Ovary (tissue), 9 donors: ENCODE results near the gene FLNB. TPM values are rescaled to one million over a fixed set of nuclear protein-coding genes. Genes with fewer than 3 reads are reported as not detected.

Source experiments
- DNase-seq, 5 donors: peaks; one replicate each; pipeline ENCODE4 v3.0.0-alpha.2; 2019 to 2020
- H3K27ac ChIP-seq, 2 donors: fragments of 200-600 bp; one replicate each; pipeline versions ENCODE4 v1.5.1 to v1.8.0; 2019 to 2022
- H3K27me3 ChIP-seq: fragments of 200-600 bp; one replicate; pipeline ENCODE4 v1.8.0; 2022
- H3K36me3 ChIP-seq: fragments of 200-600 bp; sonication (generic); one replicate; pipeline ENCODE4 v1.5.1; 2019
- H3K4me1 ChIP-seq: one replicate; pipeline ENCODE4 v1.8.1; 2013; ENCODE audit warnings: mild to moderate bottlenecking, moderate library complexity; ENCODE audit not compliant: insufficient read depth
- H3K4me3 ChIP-seq: fragments of 200-600 bp; sonication (generic); one replicate; pipeline ENCODE4 v1.5.1; 2017
- H3K9me3 ChIP-seq, 2 donors: fragments of 200-600 bp in 1 of 2; sonication (generic) in 1 of 2; one replicate each; pipeline versions ENCODE4 v1.5.1 to v1.8.1; 2013 to 2019; ENCODE audit warnings: mild to moderate bottlenecking in 1 of 2, moderate library complexity in 1 of 2
- CTCF ChIP-seq, 3 donors: fragments of 450-650 bp in 2 of 3; fragments of 200-600 bp in 1 of 3; IDR thresholded peaks; one replicate each; pipeline versions ENCODE4 v1.5.1 to v1.8.0; 2016 to 2022; ENCODE audit warnings: antibody characterized with exemption in 3 of 3, mild to moderate bottlenecking in 1 of 3
- EP300 ChIP-seq: sonication (generic); formaldehyde crosslinking; IDR thresholded peaks from one replicate; pipeline ENCODE4 v1.6.1; 2017; ENCODE audit warnings: antibody characterized with exemption
- POLR2A ChIP-seq: fragments of 450-650 bp; IDR thresholded peaks from one replicate; pipeline ENCODE4 v1.6.1; 2017; ENCODE audit warnings: antibody characterized with exemption, mild to moderate bottlenecking, moderate library complexity
- WGBS, 3 donors: extraction: QIAGEN DNeasy Blood & Tissue Kit in 1 of 3; methylation state at CpG; one replicate each; pipeline versions ENCODE4 v1.1.5 to v1.1.7; 2013 to 2017; 5-methylcytosine and 5-hydroxymethylcytosine counted together
- intact Hi-C, 4 donors: fragments of 100-400 bp; cut with DNase I; formaldehyde crosslinking; loops; one replicate each; pipeline versions ENCODE4 v1.11.0 to v1.15.1; 2022 to 2023
- polyA plus RNA-seq, 2 donors: library from polyadenylated mRNA; stranded (reverse); fragments of 200-250 nt in 1 of 2; fragments of 350-450 nt in 1 of 2; fragmentation: Illumina TruSeq in 1 of 2; extraction: RNeasy Lipid Tissue Mini Kit (QIAGEN cat#74804) in 1 of 2; gene quantifications; one replicate each; pipeline ENCODE4 v1.2.3, GENCODE V29; 2013 to 2014
- total RNA-seq, 7 donors: library from RNA; depleted of rRNA in 2 of 7; stranded (reverse); fragments of >200 nt in 2 of 7; fragmentation: NEBNext Ultra II Directional in 3 of 7; extraction: Animal tissue kit (Norgen Biotek cat#: 25700) in 3 of 7; gene quantifications; one replicate each; pipeline versions ENCODE4 v1.1.0 to v1.2.4, GENCODE V29; 2016 to 2023
- donor health status: DM: no; HTN: no; CAD: no; lungs with moderate emphysema.
- donor health status: DM: no; HTN: no; CAD: no.
- donor health status: Bipolar disorder and iron deficiency.
- donor health status: DM: yes; HTN: yes; CAD: no.
- donor health status: DM: no; HTN: no; CAD: no.
- donor health status: DM: yes; HTN: yes; CAD: no.

FLNB gene
- total and polyA plus RNA-seq, 9 donors = 51.9 to 190 (median 126) TPM

DNA sequence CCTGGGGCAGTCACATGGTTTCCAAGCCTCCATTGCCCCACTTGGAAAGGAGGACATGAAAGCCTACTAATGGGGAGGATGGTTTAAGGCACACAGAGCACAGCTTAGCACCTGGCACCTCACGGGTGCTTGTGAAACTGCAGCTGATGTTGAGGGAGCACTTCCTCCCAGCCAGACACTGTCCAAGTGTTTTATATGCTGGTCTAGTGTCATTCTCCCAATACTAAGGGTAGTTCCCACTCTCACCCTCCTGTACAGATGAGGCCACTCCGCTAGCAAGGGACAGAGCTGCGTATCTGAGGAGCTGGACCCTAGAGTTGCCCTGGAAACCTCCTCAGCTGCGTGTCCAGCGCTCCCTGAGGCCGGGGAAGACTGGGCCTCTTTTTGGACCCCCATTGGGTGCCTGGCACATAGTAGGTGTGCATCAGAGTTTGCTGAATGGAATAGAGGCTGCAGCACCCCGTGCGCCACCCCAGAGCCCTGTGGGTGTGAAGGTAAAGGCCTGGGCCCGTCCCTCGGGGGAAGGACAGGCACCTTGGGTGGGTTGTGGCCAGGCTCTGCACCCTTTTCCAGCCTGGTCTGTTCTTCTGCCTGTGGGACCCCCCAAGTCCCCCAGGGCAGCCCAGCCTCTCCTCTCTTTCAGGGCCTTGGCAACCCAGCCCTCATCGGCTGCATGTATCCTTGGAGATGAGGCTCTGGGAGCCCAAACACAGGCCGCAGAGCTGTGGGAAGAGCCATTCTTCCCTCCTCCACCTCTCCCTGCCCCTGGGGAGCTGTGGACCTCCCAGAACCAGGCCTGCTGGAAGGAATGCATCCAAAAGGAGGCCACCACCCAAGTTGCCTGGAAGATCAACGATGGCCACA is 171.2 kb downstream of the FLNB start:
- Histone ChIP-seq H3K27me3 (no peaks in the 10 kb centered on the region), H3K4me3 (no peak overlapping the region), H3K9me3 (no peaks in the 10 kb centered on the region), H3K27ac (no peak overlapping the region), H3K4me1 (peaks cover 10% of the 10 kb centered on the region), H3K36me3 (no peaks in the 10 kb centered on the region)
- TF ChIP-seq POLR2A (no peak), CTCF (IDR thresholded peaks at IDR 0.05) (no peak), EP300 (no peak)
- no peak for DNase-seq
- 73 to 85% (median 81%) methylated on average over 11 to 13 of the region's 13 CpGs for WGBS, 3 donors
- intact Hi-C loops = loop anchor here in 3 of 4 donors (5.0 to 10.0 kb wide), 4 partner anchors 118 to 235 kb away; partner anchors contain the start of gene FLNB (in 1 of the 3)

GRCh38 chr3:58180099-58180880 is 172.1 kb downstream of the FLNB start:
- H3K27me3 ChIP-seq = no peaks in the 10 kb centered on the region
- H3K4me1 ChIP-seq = peaks cover 8% of the 10 kb centered on the region
- H3K27ac ChIP-seq = no peak overlapping the region
- TF ChIP-seq EP300 = no peak
- no peak for TF ChIP-seq POLR2A
- TF ChIP-seq CTCF (IDR thresholded peaks at IDR 0.05) = no peak
- no peak overlapping the region for H3K4me3 ChIP-seq
- no peak for DNase-seq
- intact Hi-C loops = loop anchor here in 2 of 4 donors (5.0 to 10.0 kb wide), 2 partner anchors 117 to 235 kb away; no protein-coding TSS in a partner anchor
- WGBS, 3 donors = 83% methylated on average over 12 of the region's 12 CpGs
- H3K36me3 ChIP-seq = no peaks in the 10 kb centered on the region
- H3K9me3 ChIP-seq = no peaks in the 10 kb centered on the region

GRCh38 chr3:58180940-58181587 is 172.8 kb downstream of the FLNB start:
- TF ChIP-seq POLR2A (no peak), CTCF (IDR thresholded peaks at IDR 0.05) (no peak), EP300 (no peak)
- Histone ChIP-seq H3K4me3 (no peak overlapping the region), H3K36me3 (no peaks in the 10 kb centered on the region), H3K27me3 (no peaks in the 10 kb centered on the region), H3K9me3 (no peaks in the 10 kb centered on the region), H3K4me1 (peaks cover 2% of the 10 kb centered on the region), H3K27ac (no peak overlapping the region)
- WGBS, 3 donors = 98 to 100% (median 100%) methylated on average over 1 of the region's 1 CpG
- DNase-seq = no peak
- intact Hi-C loops = loop anchor here in 2 of 4 donors (5.0 to 10.0 kb wide), 2 partner anchors 116 to 234 kb away; no protein-coding TSS in a partner anchor

DNA sequence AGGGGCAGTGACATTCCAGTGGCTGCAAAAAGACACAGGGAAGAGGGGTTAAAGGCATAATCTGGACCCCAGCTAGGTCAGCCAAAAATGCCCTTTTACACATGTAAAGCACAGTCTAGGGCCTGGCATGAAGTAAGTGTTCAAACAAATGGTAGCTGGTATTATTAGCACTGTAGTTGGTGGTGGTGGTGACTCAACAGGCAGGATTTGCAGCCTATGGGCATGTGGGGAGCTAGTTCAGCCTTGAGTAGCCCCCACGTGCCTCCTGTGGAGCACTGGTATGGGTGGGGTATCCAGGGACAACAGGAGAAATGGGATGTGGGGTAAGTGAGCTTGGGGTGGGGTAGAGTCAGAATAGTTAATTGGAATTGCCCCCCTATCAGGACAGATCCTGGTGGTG is 175.0 kb downstream of the FLNB start:
- intact Hi-C loops = loop anchor here in 2 of 4 donors (5.0 to 10.0 kb wide), 2 partner anchors 114 to 232 kb away; no protein-coding TSS in a partner anchor
- TF ChIP-seq CTCF (IDR thresholded peaks at IDR 0.05) = no peak
- TF ChIP-seq POLR2A = no peak
- TF ChIP-seq EP300 = no peak
- 75 to 87% (median 78%) methylated on average over 1 of the region's 1 CpG for WGBS, 3 donors

More for the DNA sequence above, 175.0 kb downstream of the FLNB start:
- H3K4me1 ChIP-seq = no peaks in the 10 kb centered on the region
- DNase-seq = no peak
- H3K27ac ChIP-seq = no peak overlapping the region
- H3K36me3 ChIP-seq = no peaks in the 10 kb centered on the region
- H3K27me3 ChIP-seq = no peaks in the 10 kb centered on the region
- no peaks in the 10 kb centered on the region for H3K9me3 ChIP-seq
- H3K4me3 ChIP-seq = no peak overlapping the region
